ENCODE measurements around the gene PDE4B.

PDE4B gene

DNA sequence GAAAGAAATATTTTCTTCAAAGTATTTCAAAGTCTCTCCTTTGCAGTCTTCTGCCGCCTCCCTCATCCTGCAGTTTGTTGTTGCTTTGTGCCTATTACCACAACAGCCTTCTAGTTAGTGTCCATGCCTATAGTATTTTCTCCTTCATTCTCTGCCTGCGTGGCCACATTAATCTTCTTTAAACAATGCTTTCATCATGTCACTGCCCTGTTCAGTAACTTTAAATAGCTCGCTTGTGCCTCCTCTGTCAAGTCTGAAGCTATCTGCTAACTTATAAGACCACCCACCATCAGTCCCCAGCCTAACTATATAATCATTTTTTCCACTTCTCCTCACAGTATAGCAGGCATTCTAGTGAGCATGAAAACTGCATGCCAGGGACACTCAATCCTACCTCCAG, 290.3 kb downstream of the PDE4B start:
- Histone ChIP-seq H3K4me3 (ENCODE audit: low read length) (no peak overlapping the region), H3K9me3 (ENCODE audit: insufficient read depth, low read length) (no peaks in the 10 kb centered on the region), H3K4me2 (ENCODE audit: low read length) (no peak overlapping the region), H4K20me1 (ENCODE audit: insufficient read depth, low read length) (no peaks in the 10 kb centered on the region), H3K79me2 (ENCODE audit: low read length) (no peaks in the 10 kb centered on the region), H3K27me3 (ENCODE audit: low read depth, low read length) (no peaks in the 10 kb centered on the region), H3K4me1 (ENCODE audit: low read length) (no peaks in the 10 kb centered on the region), H3K36me3 (replicated peaks; ENCODE audit: low read depth, low read length) (no peaks in the 10 kb centered on the region), H3K9ac (ENCODE audit: low read length) (no peak overlapping the region), H2AFZ (ENCODE audit: low read depth, low read length) (no peak overlapping the region), H3K27ac (ENCODE audit: low read length) (no peak overlapping the region)
- TF ChIP-seq EZH2phosphoT487 (IDR thresholded peaks at IDR 0.05; ENCODE audit: low read depth), result no peak
- TF ChIP-seq, protein P1, sequence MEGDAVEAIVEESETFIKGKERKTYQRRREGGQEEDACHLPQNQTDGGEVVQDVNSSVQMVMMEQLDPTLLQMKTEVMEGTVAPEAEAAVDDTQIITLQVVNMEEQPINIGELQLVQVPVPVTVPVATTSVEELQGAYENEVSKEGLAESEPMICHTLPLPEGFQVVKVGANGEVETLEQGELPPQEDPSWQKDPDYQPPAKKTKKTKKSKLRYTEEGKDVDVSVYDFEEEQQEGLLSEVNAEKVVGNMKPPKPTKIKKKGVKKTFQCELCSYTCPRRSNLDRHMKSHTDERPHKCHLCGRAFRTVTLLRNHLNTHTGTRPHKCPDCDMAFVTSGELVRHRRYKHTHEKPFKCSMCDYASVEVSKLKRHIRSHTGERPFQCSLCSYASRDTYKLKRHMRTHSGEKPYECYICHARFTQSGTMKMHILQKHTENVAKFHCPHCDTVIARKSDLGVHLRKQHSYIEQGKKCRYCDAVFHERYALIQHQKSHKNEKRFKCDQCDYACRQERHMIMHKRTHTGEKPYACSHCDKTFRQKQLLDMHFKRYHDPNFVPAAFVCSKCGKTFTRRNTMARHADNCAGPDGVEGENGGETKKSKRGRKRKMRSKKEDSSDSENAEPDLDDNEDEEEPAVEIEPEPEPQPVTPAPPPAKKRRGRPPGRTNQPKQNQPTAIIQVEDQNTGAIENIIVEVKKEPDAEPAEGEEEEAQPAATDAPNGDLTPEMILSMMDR (IDR thresholded peaks at IDR 0.05; ENCODE audit: low read depth, low read length), result no peak

DNA sequence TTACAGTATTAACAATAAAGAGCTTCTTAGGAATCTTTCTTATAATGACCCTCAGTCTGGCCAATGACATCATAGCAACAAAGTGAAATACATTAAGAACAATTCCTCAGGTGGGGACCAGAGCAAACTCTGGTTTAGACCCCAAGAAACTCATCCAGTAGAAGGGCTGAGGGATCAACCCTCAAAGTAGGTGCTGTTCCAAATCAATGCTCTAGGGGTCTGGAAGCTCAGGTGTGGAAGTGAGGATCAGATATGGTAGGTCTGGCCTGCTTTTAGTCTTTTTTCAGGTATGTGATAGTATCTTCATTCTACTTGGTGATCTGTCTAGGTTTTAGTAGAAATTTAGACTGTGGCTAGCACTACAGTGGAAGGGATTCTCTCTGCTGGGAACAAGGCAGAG, 291.7 kb downstream of the PDE4B start:
- no peak overlapping the region for H3K27ac ChIP-seq (ENCODE audit: low read length)
- H4K20me1 ChIP-seq (ENCODE audit: insufficient read depth, low read length), result no peaks in the 10 kb centered on the region
- no peaks in the 10 kb centered on the region for H3K9me3 ChIP-seq (ENCODE audit: insufficient read depth, low read length)
- no peaks in the 10 kb centered on the region for H3K79me2 ChIP-seq (ENCODE audit: low read length)
- H3K4me3 ChIP-seq (ENCODE audit: low read length), result no peak overlapping the region
- no peak for TF ChIP-seq EZH2phosphoT487 (IDR thresholded peaks at IDR 0.05; ENCODE audit: low read depth)
- TF ChIP-seq, protein P1 (IDR thresholded peaks at IDR 0.05; ENCODE audit: low read depth, low read length), result no peak
- H2AFZ ChIP-seq (ENCODE audit: low read depth, low read length), result no peak overlapping the region
- no peaks in the 10 kb centered on the region for H3K27me3 ChIP-seq (ENCODE audit: low read depth, low read length)
- H3K9ac ChIP-seq (ENCODE audit: low read length), result no peak overlapping the region
- H3K4me1 ChIP-seq (ENCODE audit: low read length), result no peaks in the 10 kb centered on the region
- H3K4me2 ChIP-seq (ENCODE audit: low read length), result no peak overlapping the region
- no peaks in the 10 kb centered on the region for H3K36me3 ChIP-seq (replicated peaks; ENCODE audit: low read depth, low read length)

DNA sequence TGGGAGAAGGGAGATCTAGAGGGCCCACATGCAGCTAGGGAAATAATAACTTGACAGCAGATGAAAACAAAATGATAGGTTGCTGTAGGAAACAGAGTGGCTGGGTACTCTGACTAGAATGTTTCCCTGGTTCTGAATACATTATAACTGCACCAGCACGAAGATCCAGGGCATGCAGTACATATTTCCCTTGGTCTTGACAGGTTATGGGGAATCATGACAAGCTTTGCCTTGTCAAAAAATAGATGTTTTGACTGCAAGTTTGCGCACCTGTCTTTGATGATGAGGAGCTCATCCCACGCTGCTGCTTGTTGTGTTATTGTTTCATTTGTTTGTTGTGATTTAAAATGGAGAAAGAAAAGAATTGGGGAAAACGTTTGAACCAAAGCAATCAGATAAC, 292.9 kb downstream of the PDE4B start:
- no peak overlapping the region for H3K27ac ChIP-seq (ENCODE audit: low read length)
- H3K4me3 ChIP-seq (ENCODE audit: low read length), result no peak overlapping the region
- H3K36me3 ChIP-seq (replicated peaks; ENCODE audit: low read depth, low read length), result no peaks in the 10 kb centered on the region
- H2AFZ ChIP-seq (ENCODE audit: low read depth, low read length), result no peak overlapping the region
- H3K27me3 ChIP-seq (ENCODE audit: low read depth, low read length), result no peaks in the 10 kb centered on the region
- H3K4me2 ChIP-seq (ENCODE audit: low read length), result no peak overlapping the region
- H3K79me2 ChIP-seq (ENCODE audit: low read length), result no peaks in the 10 kb centered on the region
- H3K9ac ChIP-seq (ENCODE audit: low read length), result no peak overlapping the region
- no peaks in the 10 kb centered on the region for H3K4me1 ChIP-seq (ENCODE audit: low read length)
- TF ChIP-seq, protein P1 (IDR thresholded peaks at IDR 0.05; ENCODE audit: low read depth, low read length), result no peak
- no peak for TF ChIP-seq EZH2phosphoT487 (IDR thresholded peaks at IDR 0.05; ENCODE audit: low read depth)
- H3K9me3 ChIP-seq (ENCODE audit: insufficient read depth, low read length), result no peaks in the 10 kb centered on the region
- no peaks in the 10 kb centered on the region for H4K20me1 ChIP-seq (ENCODE audit: insufficient read depth, low read length)

DNA sequence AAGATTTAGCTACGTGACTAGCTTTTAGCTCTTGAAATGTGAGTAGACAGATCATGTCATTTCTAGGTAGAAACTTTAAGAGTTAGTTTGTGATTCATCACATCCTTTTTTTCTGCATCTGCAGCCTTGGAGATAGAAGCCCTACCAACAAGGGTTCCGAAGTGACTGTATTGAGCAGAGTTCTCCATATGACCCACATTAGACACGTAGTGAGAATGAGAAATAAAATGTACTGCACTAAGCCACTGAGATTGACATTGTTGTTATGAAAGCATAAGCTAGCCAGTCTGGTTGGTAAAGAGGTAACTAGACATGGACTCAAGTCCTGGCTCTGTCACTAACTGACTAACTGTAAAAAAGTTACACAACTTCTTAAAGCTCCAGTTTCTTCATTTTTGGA, 296.1 kb downstream of the PDE4B start:
- Histone ChIP-seq H3K9me3 (ENCODE audit: insufficient read depth, low read length) (no peaks in the 10 kb centered on the region), H4K20me1 (ENCODE audit: insufficient read depth, low read length) (no peaks in the 10 kb centered on the region), H2AFZ (ENCODE audit: low read depth, low read length) (no peak overlapping the region), H3K36me3 (replicated peaks; ENCODE audit: low read depth, low read length) (no peaks in the 10 kb centered on the region), H3K4me1 (ENCODE audit: low read length) (no peaks in the 10 kb centered on the region), H3K79me2 (ENCODE audit: low read length) (no peaks in the 10 kb centered on the region), H3K9ac (ENCODE audit: low read length) (no peak overlapping the region), H3K4me3 (ENCODE audit: low read length) (no peak overlapping the region), H3K27me3 (ENCODE audit: low read depth, low read length) (no peaks in the 10 kb centered on the region), H3K27ac (ENCODE audit: low read length) (no peak overlapping the region), H3K4me2 (ENCODE audit: low read length) (no peak overlapping the region)
- TF ChIP-seq, protein P1 (IDR thresholded peaks at IDR 0.05; ENCODE audit: low read depth, low read length), result no peak
- TF ChIP-seq EZH2phosphoT487 (IDR thresholded peaks at IDR 0.05; ENCODE audit: low read depth), result no peak
